ENCODE data around the gene C2CD5.

GRCh38 chr12:22576473-22576872 is 32.1 kb upstream of the C2CD5 start:
- TF ChIP-seq POLR2A (IDR thresholded peaks at IDR 0.05; ENCODE audit: low read length) (no peak), GATA1 (IDR thresholded peaks at IDR 0.05; ENCODE audit: low read depth, low read length) (no peak)
